ENCODE results near the gene AGBL3. TPM values are rescaled to one million over a fixed set of nuclear protein-coding genes. Genes with fewer than 3 reads are reported as not detected.
A peak's percentile ranks its signal among the peaks of the same experiment; 100 is the strongest.

Gene AGBL3
- total and polyA plus RNA-seq, 9 of the 15 experiments (the other 6 are each of a cell fraction or from before 2014, with no cell fraction given), result 0.54 to 2.9 (median 1.7) TPM

GRCh38 chr7:135111379-135111778 is 125.1 kb downstream of the AGBL3 start:
- peaks cover 0 to 13% of the 10 kb centered on the region in 2 experiments; a peak in 3 of 5 replicates for H3K27me3 ChIP-seq (ENCODE audit: control insufficient read depth in 2 of 2, insufficient read depth in 2 of 2, low read length in 2 of 2)
- no peak overlapping the region for H3K9ac ChIP-seq (ENCODE audit: insufficient read depth in 1 of 2, low read depth in 2 of 2, low read length in 2 of 2)
- H3K4me1 ChIP-seq (replicated peaks in 1 of 2; ENCODE audit: control insufficient read depth in 2 of 2, insufficient read depth in 2 of 2, low read length in 2 of 2), result no peaks in the 10 kb centered on the region
- no peak overlapping the region for H3K27ac ChIP-seq (ENCODE audit: extremely low read depth, low read depth, low read length)
- ATAC-seq (no peak), FAIRE-seq (no peak), DNase-seq (ENCODE audit: extremely low read depth in 1 of 4, low spot score in 3 of 4) (no peak)
- no TSS peak for BruUV-seq (replicated peaks)
- in situ Hi-C loops (cut with MboI) (no loop called here), intact Hi-C loops (cut with micrococcal nuclease) (no loop called here)
- POLR2A ChIA-PET, result interaction anchor here (0.6 kb wide), 1 partner anchor 8 kb away, joined by 3 read pairs; no protein-coding TSS in a partner anchor
- no peak overlapping the region for H3K4me3 ChIP-seq
- WGBS (ENCODE audit: insufficient coverage, low coverage, missing lambda C conversion rate), result 2% methylated on average over 2 of the region's 2 CpGs
- H3K79me2 ChIP-seq (ENCODE audit: control insufficient read depth, insufficient read depth, low read length), result no peaks in the 10 kb centered on the region
- TF ChIP-seq SREBF2 (CRISPR knock-in tag; IDR thresholded peaks at IDR 0.05) (no peak), CEBPB (tag; IDR thresholded peaks at IDR 0.05) (peak; percentile 94), ZBTB43 (CRISPR knock-in tag; IDR thresholded peaks at IDR 0.05) (no peak), BCOR (IDR thresholded peaks at IDR 0.05) (no peak), CEBPG (CRISPR knock-in tag; IDR thresholded peaks at IDR 0.05) (no peak), CEBPG (tag; conservative IDR thresholded peaks at IDR 0.05 in 1 of 2, IDR thresholded peaks at IDR 0.05 in 1 of 2) (peak; percentile 70 to 89)
- no peaks in the 10 kb centered on the region for H3K9me1 ChIP-seq (ENCODE audit: control insufficient read depth, insufficient read depth, low read length)
- no peaks in the 10 kb centered on the region for H4K20me1 ChIP-seq (replicated peaks; ENCODE audit: control insufficient read depth, insufficient read depth, low read length)
- CTCF ChIA-PET (ENCODE audit: low intra/inter-chr PET ratio), result no interaction called here
- H3K9me3 ChIP-seq (replicated peaks; ENCODE audit: control insufficient read depth, insufficient read depth, low read depth, low read length), result no peaks in the 10 kb centered on the region
- no peaks in the 10 kb centered on the region for H3K36me3 ChIP-seq (ENCODE audit: control insufficient read depth, insufficient read depth, low read length)
- no peak overlapping the region for H3K4me2 ChIP-seq (ENCODE audit: insufficient read depth, low read length)
- no peak overlapping the region for H2AFZ ChIP-seq (ENCODE audit: low read depth, low read length)
